ENCODE data around the gene CLDN4. TPM values are rescaled to one million over a fixed set of nuclear protein-coding genes. Genes with fewer than 3 reads are reported as not detected.

The CLDN4 gene
- total and polyA plus RNA-seq, 12 donors, result 0.03 to 0.30 (median 0.14) TPM; not detected in 9

DNA sequence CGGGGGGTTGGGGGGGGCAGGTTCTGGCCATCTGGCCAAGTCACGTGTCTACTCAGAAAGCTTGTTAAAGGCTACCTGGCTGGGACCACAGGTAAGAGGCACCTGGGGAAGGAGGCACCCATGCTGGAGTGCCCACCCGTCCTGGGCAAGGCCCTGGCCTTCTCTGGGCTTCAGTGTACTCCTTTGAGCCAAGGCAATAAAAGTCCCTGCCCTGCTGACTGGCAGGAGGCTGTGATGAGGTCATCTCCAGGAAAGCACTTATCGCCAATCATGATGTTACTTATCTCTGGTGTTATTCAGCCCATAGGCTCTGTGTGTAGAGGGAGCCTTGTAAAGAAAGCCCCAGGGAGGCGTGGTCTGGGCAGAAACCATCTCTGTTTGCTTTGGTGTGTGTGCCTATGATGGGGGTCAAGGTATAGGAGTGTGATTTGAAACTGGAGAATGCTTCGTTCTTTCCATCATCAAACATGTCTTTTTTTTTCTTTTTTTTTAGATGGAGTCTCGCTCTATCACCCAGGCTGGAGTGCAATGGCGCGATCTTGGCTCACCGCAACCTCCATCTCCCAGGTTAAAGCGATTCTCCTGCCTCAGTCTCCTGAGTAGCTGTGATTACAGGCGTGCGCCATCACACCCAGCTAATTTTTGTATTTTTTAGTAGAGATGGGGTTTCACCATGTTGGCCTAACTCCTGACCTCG lies 2.5 kb upstream of the CLDN4 start:
- Histone ChIP-seq H3K4me3 (no peak overlapping the region), H3K36me3 (no peaks in the 10 kb centered on the region), H3K9me3 (no peaks in the 10 kb centered on the region), H3K4me1 (peaks cover 0 to 46% (median 4%) of the 10 kb centered on the region in 9 donors), H3K27ac (no peak overlapping the region), H3K27me3 (peaks cover 0 to 20% (median 12%) of the 10 kb centered on the region in 7 donors)
- TF ChIP-seq, protein P1, sequence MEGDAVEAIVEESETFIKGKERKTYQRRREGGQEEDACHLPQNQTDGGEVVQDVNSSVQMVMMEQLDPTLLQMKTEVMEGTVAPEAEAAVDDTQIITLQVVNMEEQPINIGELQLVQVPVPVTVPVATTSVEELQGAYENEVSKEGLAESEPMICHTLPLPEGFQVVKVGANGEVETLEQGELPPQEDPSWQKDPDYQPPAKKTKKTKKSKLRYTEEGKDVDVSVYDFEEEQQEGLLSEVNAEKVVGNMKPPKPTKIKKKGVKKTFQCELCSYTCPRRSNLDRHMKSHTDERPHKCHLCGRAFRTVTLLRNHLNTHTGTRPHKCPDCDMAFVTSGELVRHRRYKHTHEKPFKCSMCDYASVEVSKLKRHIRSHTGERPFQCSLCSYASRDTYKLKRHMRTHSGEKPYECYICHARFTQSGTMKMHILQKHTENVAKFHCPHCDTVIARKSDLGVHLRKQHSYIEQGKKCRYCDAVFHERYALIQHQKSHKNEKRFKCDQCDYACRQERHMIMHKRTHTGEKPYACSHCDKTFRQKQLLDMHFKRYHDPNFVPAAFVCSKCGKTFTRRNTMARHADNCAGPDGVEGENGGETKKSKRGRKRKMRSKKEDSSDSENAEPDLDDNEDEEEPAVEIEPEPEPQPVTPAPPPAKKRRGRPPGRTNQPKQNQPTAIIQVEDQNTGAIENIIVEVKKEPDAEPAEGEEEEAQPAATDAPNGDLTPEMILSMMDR (IDR thresholded peaks at IDR 0.05), result no peak
- DNase-seq, result no peak
- 63 to 65% methylated on average over 14 of the region's 14 CpGs for WGBS, 2 donors
- peak in 5 of 8 donors; percentile 11 to 28 (median 19) for ATAC-seq
- intact Hi-C loops (cut with DNase I), result no loop called here

DNA sequence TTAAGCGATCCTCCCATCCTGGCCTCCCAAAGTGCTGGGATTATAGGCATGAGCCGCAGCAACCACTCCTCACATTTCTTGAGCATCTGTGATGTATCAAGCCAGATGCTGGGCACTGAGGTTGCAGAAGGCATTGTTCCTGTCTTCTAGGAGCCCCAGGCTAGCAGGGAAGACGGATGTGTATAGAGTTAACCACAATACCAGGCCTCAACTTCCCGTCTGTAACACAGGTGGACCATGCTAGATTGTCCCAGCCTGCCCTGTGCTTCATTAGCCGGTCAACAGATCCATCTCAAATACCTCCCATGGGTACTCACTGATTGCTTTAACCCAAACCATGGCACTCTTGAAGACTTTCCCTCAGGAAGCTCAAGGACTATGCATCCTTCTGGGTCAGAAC lies 1.8 kb upstream of the CLDN4 start:
- H3K27ac ChIP-seq, result no peak overlapping the region
- H3K9me3 ChIP-seq, result no peaks in the 10 kb centered on the region
- intact Hi-C loops (cut with DNase I), result no loop called here
- ATAC-seq, result no peak
- DNase-seq, result no peak
- no peaks in the 10 kb centered on the region for H3K36me3 ChIP-seq
- no peak overlapping the region for H3K4me3 ChIP-seq
- TF ChIP-seq, protein P1 (IDR thresholded peaks at IDR 0.05), result no peak
- H3K27me3 ChIP-seq, result peaks cover 0 to 20% (median 7%) of the 10 kb centered on the region in 7 donors
- 92 to 93% methylated on average over 5 of the region's 5 CpGs for WGBS, 2 donors
- peaks cover 0 to 46% (median 4%) of the 10 kb centered on the region in 9 donors for H3K4me1 ChIP-seq

DNA sequence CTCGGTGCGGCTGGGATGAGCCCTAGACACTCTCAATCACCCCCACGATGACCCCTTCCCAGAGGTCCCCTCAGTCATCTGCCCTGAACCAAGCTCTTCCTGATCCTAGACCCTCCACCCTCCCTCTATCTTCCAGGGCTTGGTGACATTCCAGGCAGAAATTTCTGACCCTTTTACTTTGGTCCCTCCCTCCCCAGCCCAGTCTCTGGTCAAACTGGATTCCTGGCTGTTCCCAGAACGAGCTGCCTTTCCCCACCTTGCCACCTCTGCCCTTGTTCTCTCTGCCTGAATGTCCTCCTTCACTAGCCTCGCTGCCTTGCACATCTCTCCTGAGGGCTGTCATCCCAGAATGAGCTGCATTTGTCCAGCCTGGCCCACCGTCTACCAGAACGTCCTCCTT lies 1.3 kb upstream of the CLDN4 start:
- 27 to 43% methylated on average over 7 of the region's 7 CpGs for WGBS, 2 donors
- intact Hi-C loops (cut with DNase I), result no loop called here

DNA sequence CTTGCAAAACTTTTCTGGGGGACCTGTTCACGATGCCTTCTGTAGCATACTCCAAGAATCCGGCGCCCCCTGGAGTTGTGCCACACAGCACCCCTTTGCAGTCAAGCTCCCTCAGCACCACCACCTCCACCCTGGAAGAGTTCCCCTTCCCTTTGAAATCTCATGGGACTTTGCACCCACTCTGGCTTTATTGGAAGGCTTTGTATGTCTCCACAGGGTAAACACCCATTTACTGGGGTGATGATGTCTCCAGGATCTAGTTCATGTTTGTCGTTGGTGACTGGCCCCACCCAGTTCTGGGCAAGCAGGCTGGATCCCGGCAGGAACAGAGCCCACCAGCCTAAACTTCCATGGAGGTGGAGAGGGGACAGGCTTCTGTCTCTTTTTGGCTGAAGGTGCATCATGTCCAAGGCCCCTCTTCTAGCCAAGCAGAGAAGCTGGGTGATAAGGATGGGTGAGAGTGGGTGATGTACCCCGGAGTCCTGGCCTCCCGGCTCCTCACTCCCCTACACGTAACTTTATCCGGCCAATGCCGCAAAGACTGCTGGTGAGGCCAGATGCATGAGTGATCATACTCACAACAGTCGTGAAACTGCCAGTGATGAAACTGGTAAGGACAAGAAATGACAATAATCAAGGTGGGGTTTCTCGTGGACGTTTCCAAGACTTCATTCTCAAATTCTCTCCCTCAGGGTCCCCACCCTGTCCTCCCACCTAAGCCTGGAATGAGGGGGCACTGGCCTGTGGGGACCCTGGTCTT lies 695 bp upstream of the CLDN4 start:
- 76 to 79% methylated on average over 13 of the region's 13 CpGs for WGBS, 2 donors
- intact Hi-C loops (cut with DNase I), result no loop called here

More for the DNA sequence above, 1.3 kb upstream of the CLDN4 start:
- H3K4me3 ChIP-seq, result no peak overlapping the region
- H3K36me3 ChIP-seq, result no peaks in the 10 kb centered on the region
- peaks cover 0 to 46% (median 4%) of the 10 kb centered on the region in 9 donors for H3K4me1 ChIP-seq
- no peaks in the 10 kb centered on the region for H3K9me3 ChIP-seq
- ATAC-seq (no peak), DNase-seq (no peak)
- H3K27ac ChIP-seq, result no peak overlapping the region
- H3K27me3 ChIP-seq, result peaks cover 0 to 20% (median 7%) of the 10 kb centered on the region in 7 donors
- TF ChIP-seq, protein P1 (IDR thresholded peaks at IDR 0.05), result no peak

More for the DNA sequence above, 695 bp upstream of the CLDN4 start:
- no peaks in the 10 kb centered on the region for H3K36me3 ChIP-seq
- TF ChIP-seq, protein P1 (IDR thresholded peaks at IDR 0.05), result no peak
- H3K27ac ChIP-seq, result no peak overlapping the region
- H3K9me3 ChIP-seq, result no peaks in the 10 kb centered on the region
- H3K4me3 ChIP-seq, result no peak overlapping the region
- no peak for ATAC-seq
- peaks cover 0 to 46% (median 4%) of the 10 kb centered on the region in 9 donors for H3K4me1 ChIP-seq
- DNase-seq, result no peak
- peaks cover 0 to 20% (median 7%) of the 10 kb centered on the region in 7 donors for H3K27me3 ChIP-seq

All from heart right ventricle (tissue), 16 donors.